ENCODE measurements around the gene SOD2. TPM values are rescaled to one million over a fixed set of nuclear protein-coding genes. Genes with fewer than 3 reads are reported as not detected.
A peak's percentile ranks its signal among the peaks of the same experiment; 100 is the strongest.

The SOD2 gene
- total RNA-seq, 1 experiment from 2014 or later: 80.5 TPM

DNA sequence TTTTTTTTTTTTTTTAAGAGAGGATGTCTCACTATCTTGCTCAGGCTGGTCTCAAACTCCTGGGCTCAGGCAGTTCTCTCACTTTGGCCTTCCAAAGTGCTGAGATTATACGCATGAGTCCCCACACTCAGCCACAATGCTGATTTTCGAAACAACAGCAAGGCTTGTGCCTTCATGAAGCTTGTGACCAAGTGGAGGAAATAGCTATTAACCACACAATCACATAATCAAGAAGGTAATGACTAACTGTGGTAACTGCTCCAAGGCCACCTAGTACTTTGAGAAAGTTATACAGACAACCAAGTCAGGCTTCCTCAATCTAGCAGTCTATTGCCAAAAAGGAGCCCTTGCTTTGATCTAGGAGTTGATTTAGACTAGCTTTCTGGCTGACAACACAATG, 46.3 kb downstream of the SOD2 start:
- Histone ChIP-seq H3K9me3 (ENCODE audit: control insufficient read depth, low read depth, low read length) (no peaks in the 10 kb centered on the region), H4K8ac (replicated peaks; ENCODE audit: insufficient read length, low read depth, low read length) (no peak overlapping the region), H3K4me1 (ENCODE audit: insufficient read depth, low read length) (no peaks in the 10 kb centered on the region), H3K56ac (ENCODE audit: insufficient read length, low read depth, low read length) (no peak overlapping the region), H2BK15ac (ENCODE audit: low read depth, low read length) (no peak overlapping the region), H3K4me2 (ENCODE audit: insufficient read depth, insufficient read length, low read length) (no peak overlapping the region), H4K91ac (ENCODE audit: insufficient read length, low read depth, low read length) (no peak overlapping the region), H3K18ac (ENCODE audit: insufficient read length, low read depth, low read length) (no peak overlapping the region), H2BK12ac (ENCODE audit: insufficient read length, low read depth, low read length) (no peak overlapping the region), H3K4ac (ENCODE audit: low read depth, low read length) (no peak overlapping the region), H3T11ph (ENCODE audit: low read length) (no peak overlapping the region), H4K5ac (ENCODE audit: insufficient read length, low read depth, low read length) (no peak overlapping the region), H3K9ac (ENCODE audit: extremely low read depth, insufficient read length, low read length) (no peak overlapping the region), H2BK5ac (ENCODE audit: insufficient read length, low read length) (no peak overlapping the region), H3K79me1 (ENCODE audit: insufficient read depth, low read depth, low read length, poor library complexity, severe bottlenecking) (no peaks in the 10 kb centered on the region), H2AK5ac (ENCODE audit: insufficient read length, low read length) (no peak overlapping the region), H3K27me3 (ENCODE audit: insufficient read depth, low read length) (no peaks in the 10 kb centered on the region), H2AFZ (ENCODE audit: low read length) (no peak overlapping the region), H3K27ac (ENCODE audit: insufficient read length, low read depth, low read length) (no peak overlapping the region), H3K14ac (ENCODE audit: insufficient read depth, low read length) (no peak overlapping the region), H3K23ac (ENCODE audit: insufficient read length, low read depth, low read length) (no peak overlapping the region), H2BK20ac (ENCODE audit: low read depth, low read length, poor library complexity, severe bottlenecking) (no peak overlapping the region), H3K79me2 (ENCODE audit: insufficient read depth, low read length) (no peaks in the 10 kb centered on the region), H4K20me1 (ENCODE audit: control insufficient read depth, insufficient read depth, insufficient read length) (no peaks in the 10 kb centered on the region), H2BK120ac (ENCODE audit: low read depth, low read length, poor library complexity, severe bottlenecking) (no peak overlapping the region), H3K23me2 (ENCODE audit: insufficient read length, low read depth, low read length, poor library complexity, severe bottlenecking) (no peaks in the 10 kb centered on the region)
- H3K27ac Mint-ChIP-seq: 0 out of 7 replicates have a peak overlapping the region, but pooled peaks of 1 of the 3 experiments have one; percentile 31
- H3K9me3 Mint-ChIP-seq: peaks cover 0 to 3% of the 10 kb centered on the region in 2 experiments; a peak in 2 of 5 replicates
- no CpG with 5 or more reads among the region's 2 CpGs for WGBS (ENCODE audit: extremely low coverage, insufficient read length, low lambda C conversion rate)
- H3K4me3 Mint-ChIP-seq: no peak overlapping the region
- no peaks in the 10 kb centered on the region; a peak in 1 of 7 replicates for H3K36me3 Mint-ChIP-seq (ENCODE audit: insufficient read depth in 1 of 3, low read depth in 3 of 3)
- no peaks in the 10 kb centered on the region for H3K27me3 Mint-ChIP-seq (ENCODE audit: low read depth)
- H3K4me1 Mint-ChIP-seq: peaks cover 3% of the 10 kb centered on the region in 2 experiments
- no peak for DNase-seq
- TF ChIP-seq, protein P1, sequence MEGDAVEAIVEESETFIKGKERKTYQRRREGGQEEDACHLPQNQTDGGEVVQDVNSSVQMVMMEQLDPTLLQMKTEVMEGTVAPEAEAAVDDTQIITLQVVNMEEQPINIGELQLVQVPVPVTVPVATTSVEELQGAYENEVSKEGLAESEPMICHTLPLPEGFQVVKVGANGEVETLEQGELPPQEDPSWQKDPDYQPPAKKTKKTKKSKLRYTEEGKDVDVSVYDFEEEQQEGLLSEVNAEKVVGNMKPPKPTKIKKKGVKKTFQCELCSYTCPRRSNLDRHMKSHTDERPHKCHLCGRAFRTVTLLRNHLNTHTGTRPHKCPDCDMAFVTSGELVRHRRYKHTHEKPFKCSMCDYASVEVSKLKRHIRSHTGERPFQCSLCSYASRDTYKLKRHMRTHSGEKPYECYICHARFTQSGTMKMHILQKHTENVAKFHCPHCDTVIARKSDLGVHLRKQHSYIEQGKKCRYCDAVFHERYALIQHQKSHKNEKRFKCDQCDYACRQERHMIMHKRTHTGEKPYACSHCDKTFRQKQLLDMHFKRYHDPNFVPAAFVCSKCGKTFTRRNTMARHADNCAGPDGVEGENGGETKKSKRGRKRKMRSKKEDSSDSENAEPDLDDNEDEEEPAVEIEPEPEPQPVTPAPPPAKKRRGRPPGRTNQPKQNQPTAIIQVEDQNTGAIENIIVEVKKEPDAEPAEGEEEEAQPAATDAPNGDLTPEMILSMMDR (conservative IDR thresholded peaks at IDR 0.05): no peak

Data from H9 (cell line).